IMR-90 (cell line): ENCODE results near the gene RBFOX1. TPM values are rescaled to one million over a fixed set of nuclear protein-coding genes. Genes with fewer than 3 reads are reported as not detected.

Experiments used
- ATAC-seq: fragments of 200-7000 bp; cut with Tn5 transposase; 2 replicates; pipeline ENCODE4 v1.9.1; 2020; ENCODE audit warnings: low read depth, mild to moderate bottlenecking, moderate library complexity
- BruUV-seq: library from RNA; stranded (reverse); fragments of 400-500 nt; replicated peaks from 2 replicates; lab custom pipeline; 2021; lab: Mats Ljungman, UMichigan
- CTCF ChIA-PET: fragments of 300-600 bp; formaldehyde crosslinking; extraction: SDS; loops from one replicate; lab custom pipeline; 2021; ENCODE audit warnings: antibody characterized with exemption; lab: Yijun Ruan, JAX
- POLR2A ChIA-PET: fragments of 300-600 bp; sonication (Branson Sonifier 250); formaldehyde crosslinking; loops from one replicate; lab custom pipeline; 2022; ENCODE audit warnings: antibody characterized with exemption; ENCODE audit not compliant: unreplicated experiment; lab: Charles Lee
- DNase-seq: peaks from one replicate; pipeline ENCODE4 v3.0.0; 2013
- H2AFZ ChIP-seq: replicated peaks from 2 replicates; pipeline ENCODE3; 2013; ENCODE audit warnings: low read length, mild to moderate bottlenecking; ENCODE audit not compliant: poor library complexity
- H2AK5ac ChIP-seq: 2 replicates; pipeline ENCODE4 v1.6.1; 2013; ENCODE audit warnings: low read depth, low read length, inconsistent platforms
- H2AK9ac ChIP-seq: replicated peaks from 2 replicates; pipeline ENCODE3; 2013; ENCODE audit warnings: mild to moderate bottlenecking, low read depth, low read length, moderate library complexity; ENCODE audit not compliant: poor library complexity
- H2BK120ac ChIP-seq: 2 replicates; pipeline ENCODE4 v1.6.1; 2013; ENCODE audit warnings: low read depth, low read length, inconsistent platforms
- H2BK15ac ChIP-seq: 3 replicates; pipeline ENCODE4 v1.6.1; 2013; ENCODE audit warnings: low read depth, low read length, inconsistent platforms
- H2BK20ac ChIP-seq: 2 replicates; pipeline ENCODE4 v1.6.1; 2013; ENCODE audit warnings: low read depth, mild to moderate bottlenecking, inconsistent platforms, low read length, moderate library complexity
- H2BK5ac ChIP-seq: 2 replicates; pipeline ENCODE4 v1.6.1; 2013; ENCODE audit warnings: mild to moderate bottlenecking, low read depth, low read length, inconsistent platforms; ENCODE audit not compliant: poor library complexity, severe bottlenecking
- H3K14ac ChIP-seq: replicated peaks from 2 replicates; pipeline ENCODE4 v1.6.1; 2013; ENCODE audit warnings: low read depth, low read length, inconsistent platforms
- H3K18ac ChIP-seq: 2 replicates; pipeline ENCODE4 v1.6.1; 2013; ENCODE audit warnings: low read depth, low read length, control low read depth
- H3K23ac ChIP-seq: 2 replicates; pipeline ENCODE4 v1.6.1; 2013; ENCODE audit warnings: low read depth, low read length, inconsistent platforms
- H3K27ac ChIP-seq: 2 replicates; pipeline ENCODE4 v1.5.1; 2013; ENCODE audit warnings: mild to moderate bottlenecking, control low read depth, low read length; ENCODE audit not compliant: insufficient read depth
- H3K27me3 ChIP-seq: 2 replicates; pipeline ENCODE4 v1.6.1; 2013; ENCODE audit warnings: low read length; ENCODE audit not compliant: control insufficient read depth, insufficient read depth
- H3K36me3 ChIP-seq: 2 replicates; pipeline ENCODE4 v1.6.1; 2013; ENCODE audit warnings: low read length, mixed read lengths; ENCODE audit not compliant: control insufficient read depth, insufficient read depth
- H3K4ac ChIP-seq: 2 replicates; pipeline ENCODE4 v1.6.1; 2013; ENCODE audit warnings: low read depth, low read length, inconsistent platforms
- H3K4me1 ChIP-seq: 2 replicates; pipeline ENCODE4 v1.6.1; 2013; ENCODE audit warnings: low read length, mixed read lengths; ENCODE audit not compliant: control insufficient read depth, insufficient read depth
- H3K4me2 ChIP-seq: 2 replicates; pipeline ENCODE4 v1.6.1; 2013; ENCODE audit warnings: low read depth, mild to moderate bottlenecking, control low read depth, low read length, moderate library complexity
- H3K4me3 ChIP-seq: 2 replicates; pipeline ENCODE4 v1.5.1; 2013; ENCODE audit warnings: low read depth, mild to moderate bottlenecking, control low read depth, low read length, moderate library complexity; ENCODE audit not compliant: insufficient read depth
- H3K56ac ChIP-seq: 2 replicates; pipeline ENCODE4 v1.6.1; 2013; ENCODE audit warnings: low read length, inconsistent platforms; ENCODE audit not compliant: insufficient read depth; ENCODE audit errors: extremely low read depth
- H3K79me1 ChIP-seq, 2 experiments: 2 replicates each; pipeline ENCODE4 v1.6.1; 2013; ENCODE audit warnings: low read length in 2 of 2, inconsistent platforms in 1 of 2, low read depth in 1 of 2
- H3K9ac ChIP-seq: 2 replicates; pipeline ENCODE4 v1.6.1; 2013; ENCODE audit warnings: low read depth, low read length, control low read depth
- H3K9me1 ChIP-seq: 2 replicates; pipeline ENCODE4 v1.6.1; 2013; ENCODE audit warnings: low read length, inconsistent platforms; ENCODE audit not compliant: insufficient read depth
- H3K9me3 ChIP-seq: 2 replicates; pipeline ENCODE4 v1.6.1; 2013; ENCODE audit warnings: low read length; ENCODE audit not compliant: control insufficient read depth, insufficient read depth
- H4K20me1 ChIP-seq: 2 replicates; pipeline ENCODE4 v1.6.1; 2013; ENCODE audit warnings: low read length, inconsistent platforms; ENCODE audit not compliant: insufficient read depth
- H4K5ac ChIP-seq: 2 replicates; pipeline ENCODE4 v1.6.1; 2013; ENCODE audit warnings: mild to moderate bottlenecking, low read depth, low read length, control low read depth
- H4K8ac ChIP-seq, 2 experiments: 2 replicates each; pipeline ENCODE4 v1.6.1; 2013; ENCODE audit warnings: low read depth in 2 of 2, low read length in 2 of 2, control low read depth in 1 of 2, inconsistent platforms in 1 of 2
- H4K91ac ChIP-seq: 2 replicates; pipeline ENCODE4 v1.6.1; 2013; ENCODE audit warnings: low read depth, low read length, inconsistent platforms; ENCODE audit not compliant: insufficient read depth
- ELK1 ChIP-seq: fragments of 150-350 bp; IDR thresholded peaks from 2 replicates; pipeline ENCODE4 v1.6.1; 2016; ENCODE audit warnings: low read depth, mild to moderate bottlenecking, low read length, moderate library complexity, borderline replicate concordance
- FOS ChIP-seq: fragments of 150-350 bp; IDR thresholded peaks from 2 replicates; pipeline ENCODE4 v1.6.1; 2016; ENCODE audit warnings: low read depth, low read length
- WGBS, 2 experiments: methylation state at CpG; one replicate each; pipeline versions ENCODE4 v1.1.5 to v1.1.7; 2013; ENCODE audit warnings: missing lambda C conversion rate in 2 of 2; ENCODE audit not compliant: insufficient read length in 1 of 2; ENCODE audit errors: extremely low coverage in 2 of 2; 5-methylcytosine and 5-hydroxymethylcytosine counted together
- dilution Hi-C: fragments of 300-500 bp; cut with HindIII; formaldehyde crosslinking; loops from one replicate; pipeline ENCODE4 v1.14.3; 2018; ENCODE audit warnings: low sequenced_read_pairs; ENCODE audit not compliant: unreplicated experiment
- in situ Hi-C: fragments of 300-500 bp; cut with MboI; formaldehyde crosslinking; loops from 3 replicates; pipeline ENCODE4 v1.14.3; 2019; ENCODE audit warnings: low sequenced_read_pairs, inconsistent platforms, mixed read lengths
- intact Hi-C: fragments of 100-400 bp; cut with micrococcal nuclease; formaldehyde crosslinking; loops from 2 replicates; pipeline ENCODE4 v1.10.0; 2022
- polyA plus RNA-seq, 3 experiments: library from polyadenylated mRNA; depleted of rRNA; stranded (reverse); fragments of >200 nt; gene quantifications; 2 replicates each; pipeline ENCODE4 v1.2.3, GENCODE V29; 2012; ENCODE audit warnings: low replicate concordance in 1 of 3
- total RNA-seq: library from RNA; depleted of rRNA; stranded (reverse); fragments of >200 nt; gene quantifications from 2 replicates; pipeline ENCODE4 v1.2.3, GENCODE V29; 2012

RBFOX1 gene
- total and polyA plus RNA-seq, 2 of the 4 experiments (the other 2 are of a cell fraction): not detected

GRCh38 chr16:7437843-7438242, 105.2 kb downstream of the RBFOX1 start:
- Histone ChIP-seq H2AK9ac (no peak overlapping the region), H3K27ac (no peak overlapping the region), H3K4me2 (no peak overlapping the region), H3K27me3 (no peaks in the 10 kb centered on the region), H4K91ac (no peak overlapping the region), H2BK5ac (no peak overlapping the region), H3K23ac (no peak overlapping the region), H3K4me1 (no peaks in the 10 kb centered on the region), H3K14ac (no peak overlapping the region), H3K4me3 (no peak overlapping the region), H2BK20ac (no peak overlapping the region), H3K9ac (no peak overlapping the region), H3K4ac (no peak overlapping the region), H2BK15ac (no peak overlapping the region), H4K5ac (no peak overlapping the region), H3K79me1 (no peaks in the 10 kb centered on the region), H3K56ac (no peak overlapping the region), H3K9me3 (peaks cover 29% of the 10 kb centered on the region), H2BK120ac (no peak overlapping the region), H2AFZ (no peak overlapping the region), H3K18ac (no peak overlapping the region), H4K20me1 (no peaks in the 10 kb centered on the region), H3K36me3 (no peaks in the 10 kb centered on the region), H4K8ac (no peak overlapping the region), H3K9me1 (no peaks in the 10 kb centered on the region), H2AK5ac (no peak overlapping the region)
- no TSS peak for BruUV-seq
- ATAC-seq (no peak), DNase-seq (no peak)
- ChIA-PET POLR2A (interaction anchor here (0.5 kb wide), 1 partner anchor 190 kb away, joined by 3 read pairs; no protein-coding TSS in a partner anchor), CTCF (no interaction called here)
- intact Hi-C loops (no loop called here), in situ Hi-C loops (no loop called here), dilution Hi-C loops (no loop called here)
- no CpG with 5 or more reads among the region's 7 CpGs for WGBS, 2 experiments
- TF ChIP-seq ELK1 (no peak), FOS (no peak)
